Activated T-cell treated with anti-CD3 and anti-CD28 coated beads, Interleukin-2, amount 50 U/mL, for 4 hours (primary cell): ENCODE measurements around the gene GCGR. TPM values are rescaled to one million over a fixed set of nuclear protein-coding genes. Genes with fewer than 3 reads are reported as not detected.

ENCODE experiments used
- ATAC-seq, 2 donors: fragments of 200-7000 bp; cut with Tn5 transposase; one replicate each; pipeline ENCODE4 v1.10.0; 2021
- DNase-seq: peaks from one replicate; pipeline ENCODE4 v3.0.0-alpha.2; 2020
- H3K27me3 Mint-ChIP-seq: one replicate; pipeline ENCODE4 v1.8.0; 2021; ENCODE audit warnings: low read depth, mixed read lengths
- H3K36me3 Mint-ChIP-seq: one replicate; pipeline ENCODE4 v1.8.0; 2022; ENCODE audit warnings: mixed read lengths; ENCODE audit not compliant: insufficient read depth
- H3K4me1 Mint-ChIP-seq: one replicate; pipeline ENCODE4 v1.8.0; 2021; ENCODE audit warnings: low read depth, mixed read lengths
- H3K4me3 Mint-ChIP-seq: one replicate; pipeline ENCODE4 v1.8.0; 2021; ENCODE audit warnings: mild to moderate bottlenecking, moderate library complexity, mixed read lengths
- H3K9me3 Mint-ChIP-seq: one replicate; pipeline ENCODE4 v1.8.0; 2021; ENCODE audit warnings: mixed read lengths
- total RNA-seq, 3 donors: library from RNA; stranded (reverse); gene quantifications; one replicate each; pipeline ENCODE4 v1.2.1, GENCODE V29; 2021

GCGR gene
- total RNA-seq, 3 donors from 2014 or later, result not detected

GRCh38 chr17:81821147-81821546, 17.2 kb downstream of the GCGR start:
- H3K4me1 Mint-ChIP-seq, result peaks cover 1% of the 10 kb centered on the region
- no peak for DNase-seq
- H3K36me3 Mint-ChIP-seq, result peaks cover 4% of the 10 kb centered on the region
- H3K9me3 Mint-ChIP-seq, result no peaks in the 10 kb centered on the region
- no peaks in the 10 kb centered on the region for H3K27me3 Mint-ChIP-seq
- ATAC-seq, result peak; percentile 32 to 74
- H3K4me3 Mint-ChIP-seq, result no peak overlapping the region

GRCh38 chr17:81821603-81822311, 17.8 kb downstream of the GCGR start:
- DNase-seq, result no peak
- H3K4me3 Mint-ChIP-seq, result no peak overlapping the region
- H3K27me3 Mint-ChIP-seq, result no peaks in the 10 kb centered on the region
- peaks cover 1% of the 10 kb centered on the region for H3K4me1 Mint-ChIP-seq
- H3K36me3 Mint-ChIP-seq, result peaks cover 4% of the 10 kb centered on the region
- ATAC-seq, result peak in 1 of 2 donors; percentile 52
- no peaks in the 10 kb centered on the region for H3K9me3 Mint-ChIP-seq

- ATAC-seq, result no peak
- H3K36me3 Mint-ChIP-seq, result peaks cover 4% of the 10 kb centered on the region
- H3K27me3 Mint-ChIP-seq, result no peaks in the 10 kb centered on the region
- no peak overlapping the region for H3K4me3 Mint-ChIP-seq
- peaks cover 1% of the 10 kb centered on the region for H3K4me1 Mint-ChIP-seq
- no peak for DNase-seq
- no peaks in the 10 kb centered on the region for H3K9me3 Mint-ChIP-seq
Measured at GRCh38 chr17:81822312-81822637, 18.3 kb downstream of the GCGR start.

GRCh38 chr17:81822996-81823819, 19.3 kb downstream of the GCGR start:
- no peaks in the 10 kb centered on the region for H3K27me3 Mint-ChIP-seq
- no peaks in the 10 kb centered on the region for H3K9me3 Mint-ChIP-seq
- H3K36me3 Mint-ChIP-seq, result peaks cover 4% of the 10 kb centered on the region
- H3K4me1 Mint-ChIP-seq, result peaks cover 1% of the 10 kb centered on the region
- DNase-seq (no peak), ATAC-seq (no peak)
- H3K4me3 Mint-ChIP-seq, result no peak overlapping the region

- ATAC-seq, result no peak
- Mint-ChIP-seq H3K36me3 (peaks cover 6% of the 10 kb centered on the region), H3K27me3 (no peaks in the 10 kb centered on the region), H3K9me3 (no peaks in the 10 kb centered on the region), H3K4me3 (no peak overlapping the region), H3K4me1 (peaks cover 4% of the 10 kb centered on the region)
- DNase-seq, result no peak
Measured at GRCh38 chr17:81823820-81824550, 20.0 kb downstream of the GCGR start.

- H3K27me3 Mint-ChIP-seq, result no peaks in the 10 kb centered on the region
- DNase-seq, result no peak
- H3K4me3 Mint-ChIP-seq, result no peak overlapping the region
- H3K4me1 Mint-ChIP-seq, result peaks cover 5% of the 10 kb centered on the region
- peaks cover 6% of the 10 kb centered on the region for H3K36me3 Mint-ChIP-seq
- no peak for ATAC-seq
- no peaks in the 10 kb centered on the region for H3K9me3 Mint-ChIP-seq
Measured at GRCh38 chr17:81824595-81824994, 20.6 kb downstream of the GCGR start.

GRCh38 chr17:81825841-81826466, 22.0 kb downstream of the GCGR start:
- Mint-ChIP-seq H3K4me1 (peaks cover 6% of the 10 kb centered on the region), H3K36me3 (peaks cover 6% of the 10 kb centered on the region), H3K9me3 (no peaks in the 10 kb centered on the region), H3K4me3 (no peak overlapping the region), H3K27me3 (no peaks in the 10 kb centered on the region)
- ATAC-seq (no peak), DNase-seq (no peak)

GRCh38 chr17:81828656-81829055, 24.7 kb downstream of the GCGR start:
- Mint-ChIP-seq H3K9me3 (no peaks in the 10 kb centered on the region), H3K4me3 (no peak overlapping the region), H3K4me1 (peaks cover 21% of the 10 kb centered on the region), H3K27me3 (no peaks in the 10 kb centered on the region), H3K36me3 (peaks cover 3% of the 10 kb centered on the region)
- ATAC-seq (no peak), DNase-seq (no peak)

GRCh38 chr17:81829858-81830257, 25.9 kb downstream of the GCGR start:
- H3K27me3 Mint-ChIP-seq, result no peaks in the 10 kb centered on the region
- DNase-seq (no peak), ATAC-seq (no peak)
- peaks cover 2% of the 10 kb centered on the region for H3K36me3 Mint-ChIP-seq
- H3K4me1 Mint-ChIP-seq, result peaks cover 23% of the 10 kb centered on the region
- no peak overlapping the region for H3K4me3 Mint-ChIP-seq
- no peaks in the 10 kb centered on the region for H3K9me3 Mint-ChIP-seq

- Mint-ChIP-seq H3K27me3 (no peaks in the 10 kb centered on the region), H3K9me3 (no peaks in the 10 kb centered on the region), H3K4me1 (peaks cover 21% of the 10 kb centered on the region), H3K36me3 (peaks cover 2% of the 10 kb centered on the region), H3K4me3 (peak overlapping the region; percentile 88)
- ATAC-seq (no peak), DNase-seq (no peak)
Measured at GRCh38 chr17:81831563-81831956, 27.6 kb downstream of the GCGR start.

- no peaks in the 10 kb centered on the region for H3K27me3 Mint-ChIP-seq
- peak overlapping the region; percentile 88 for H3K4me3 Mint-ChIP-seq
- H3K36me3 Mint-ChIP-seq, result peaks cover 2% of the 10 kb centered on the region
- ATAC-seq (peak; percentile 52 to 55), DNase-seq (peak; percentile 48)
- H3K9me3 Mint-ChIP-seq, result no peaks in the 10 kb centered on the region
- peaks cover 21% of the 10 kb centered on the region for H3K4me1 Mint-ChIP-seq
Measured at GRCh38 chr17:81831957-81832607, 28.1 kb downstream of the GCGR start.

GRCh38 chr17:81832608-81833159, 28.7 kb downstream of the GCGR start:
- peak; percentile 35 for DNase-seq
- no peaks in the 10 kb centered on the region for H3K9me3 Mint-ChIP-seq
- no peaks in the 10 kb centered on the region for H3K27me3 Mint-ChIP-seq
- H3K4me3 Mint-ChIP-seq, result peak overlapping the region; percentile 88
- peaks cover 21% of the 10 kb centered on the region for H3K4me1 Mint-ChIP-seq
- H3K36me3 Mint-ChIP-seq, result peaks cover 2% of the 10 kb centered on the region
- peak; percentile 44 to 46 for ATAC-seq

GRCh38 chr17:81833160-81833920, 29.4 kb downstream of the GCGR start, which contains the start of gene MCRIP1:
Gene MCRIP1 (minus strand): TSS chr17:81833291. CDS start chr17:81824506, 8,785 bp downstream.
- ATAC-seq (peak; percentile 76 to 84), DNase-seq (peak; percentile 94)
- Mint-ChIP-seq H3K36me3 (peaks cover 1% of the 10 kb centered on the region), H3K4me1 (peaks cover 20% of the 10 kb centered on the region), H3K4me3 (peak within 1 kb of the TSS; percentile 88), H3K9me3 (no peaks in the 10 kb centered on the region), H3K27me3 (no peaks in the 10 kb centered on the region)
